GM12872 (cell line): ENCODE measurements around the gene RAE1.

Source experiments
- CTCF ChIP-seq: IDR thresholded peaks from 3 replicates; pipeline ENCODE4 v1.5.1; 2011; ENCODE audit warnings: low read depth, mild to moderate bottlenecking, low read length, moderate library complexity; ENCODE audit not compliant: insufficient read depth

The RAE1 gene

GRCh38 chr20:57388953-57389694 lies 38.1 kb downstream of the RAE1 start:
- peak; percentile 71 for TF ChIP-seq CTCF

GRCh38 chr20:57389695-57390603 lies 38.9 kb downstream of the RAE1 start:
- TF ChIP-seq CTCF = no peak

GRCh38 chr20:57390604-57391438 lies 39.8 kb downstream of the RAE1 start, which contains the start of gene RBM38:
RBM38 (plus strand) TSS chr20:57391396; CDS start chr20:57391582, 186 bp downstream.
- no peak for TF ChIP-seq CTCF

GRCh38 chr20:57391439-57392301 lies 40.6 kb downstream of the RAE1 start:
- no peak for TF ChIP-seq CTCF

GRCh38 chr20:57392512-57393271 lies 41.6 kb downstream of the RAE1 start:
- TF ChIP-seq CTCF = no peak

- TF ChIP-seq CTCF = no peak
Observed at GRCh38 chr20:57393321-57394120, 42.5 kb downstream of the RAE1 start.
